ENCODE results near the gene PAM16. TPM values are rescaled to one million over a fixed set of nuclear protein-coding genes. Genes with fewer than 3 reads are reported as not detected.

Gene PAM16
- total RNA-seq, 6 donors from 2014 or later = 45.5 to 71.8 (median 62.6) TPM

GRCh38 chr16:4339455-4339854 is 11.7 kb downstream of the PAM16 start:
- Histone ChIP-seq H3K4me1 (peaks cover 42 to 61% (median 48%) of the 10 kb centered on the region in 4 donors), H3K27ac (peak overlapping the region; percentile 66 to 88 (median 74)), H3K36me3 (peaks cover 2 to 63% (median 50%) of the 10 kb centered on the region in 4 donors), H3K27me3 (no peaks in the 10 kb centered on the region), H3K9me3 (no peaks in the 10 kb centered on the region), H3K4me3 (no peak overlapping the region)
- DNase-seq (no peak), ATAC-seq (ENCODE audit: low FRiP score in 2 of 2) (no peak)
- no peak for TF ChIP-seq CTCF (IDR thresholded peaks at IDR 0.05)
- TF ChIP-seq POLR2A (IDR thresholded peaks at IDR 0.05) = no peak
- no peak for TF ChIP-seq EP300 (IDR thresholded peaks at IDR 0.05)
- no peak for TF ChIP-seq POLR2AphosphoS5 (IDR thresholded peaks at IDR 0.05)
- 51 to 71% methylated on average over 9 to 10 of the region's 10 CpGs for WGBS, 2 donors

GRCh38 chr16:4338712-4339299 is 12.3 kb downstream of the PAM16 start:
- Histone ChIP-seq H3K4me1 (peaks cover 40 to 58% (median 46%) of the 10 kb centered on the region in 4 donors), H3K9me3 (no peaks in the 10 kb centered on the region), H3K27me3 (no peaks in the 10 kb centered on the region), H3K4me3 (no peak overlapping the region), H3K36me3 (peaks cover 2 to 66% (median 50%) of the 10 kb centered on the region in 4 donors), H3K27ac (peak overlapping the region; percentile 66 to 88 (median 74))
- ATAC-seq (ENCODE audit: low FRiP score in 2 of 2) (no peak), DNase-seq (peak in 1 of 2 donors; percentile 44)
- 79 to 82% methylated on average over 7 to 10 of the region's 10 CpGs for WGBS, 2 donors
- TF ChIP-seq POLR2AphosphoS5 (IDR thresholded peaks at IDR 0.05) (no peak), POLR2A (IDR thresholded peaks at IDR 0.05) (no peak), CTCF (IDR thresholded peaks at IDR 0.05) (no peak), EP300 (IDR thresholded peaks at IDR 0.05) (no peak)

DNA sequence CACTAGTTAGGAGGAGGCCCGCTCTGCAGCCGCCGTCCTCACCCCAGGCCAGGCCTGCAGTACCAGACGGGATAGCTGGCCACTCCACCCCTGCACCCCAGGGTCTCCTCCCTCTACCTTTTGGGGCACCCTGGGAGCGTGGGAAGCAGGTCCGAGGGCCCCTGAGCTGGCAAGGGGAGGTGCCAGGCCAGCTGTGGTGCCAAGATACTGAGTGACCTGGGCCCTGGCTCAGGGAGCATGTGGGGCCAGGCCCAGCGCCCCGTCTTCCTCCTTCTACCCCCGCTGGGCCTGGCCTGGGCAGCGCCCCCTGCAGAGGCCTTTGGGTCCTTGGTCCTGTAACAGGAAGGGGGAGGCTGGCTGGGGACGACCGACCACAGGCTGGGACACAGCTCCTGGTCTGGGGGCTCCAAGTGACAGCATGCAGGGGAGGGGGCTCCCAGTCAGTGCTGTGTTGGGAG is 13.0 kb downstream of the PAM16 start:
- Histone ChIP-seq H3K4me1 (peaks cover 34 to 52% (median 39%) of the 10 kb centered on the region in 4 donors), H3K36me3 (peaks cover 2 to 72% (median 51%) of the 10 kb centered on the region in 4 donors), H3K4me3 (no peak overlapping the region), H3K27me3 (no peaks in the 10 kb centered on the region), H3K27ac (peak overlapping the region in 3 of 4 donors; percentile 74 to 88 (median 75)), H3K9me3 (no peaks in the 10 kb centered on the region)
- TF ChIP-seq CTCF (IDR thresholded peaks at IDR 0.05) (no peak), POLR2AphosphoS5 (IDR thresholded peaks at IDR 0.05) (no peak), POLR2A (IDR thresholded peaks at IDR 0.05) (no peak), EP300 (IDR thresholded peaks at IDR 0.05) (no peak)
- no peak for ATAC-seq (ENCODE audit: low FRiP score in 2 of 2)
- DNase-seq = peak in 1 of 2 donors; percentile 75
- 35 to 84% methylated on average over 2 to 11 of the region's 12 CpGs for WGBS, 2 donors

GRCh38 chr16:4337540-4338088 is 13.5 kb downstream of the PAM16 start:
- ATAC-seq (ENCODE audit: low FRiP score in 2 of 2) = no peak
- no peak for DNase-seq
- H3K4me3 ChIP-seq = no peak overlapping the region
- H3K4me1 ChIP-seq = peaks cover 29 to 46% (median 36%) of the 10 kb centered on the region in 4 donors
- no peaks in the 10 kb centered on the region for H3K9me3 ChIP-seq
- peak overlapping the region in 3 of 4 donors; percentile 74 to 88 (median 75) for H3K27ac ChIP-seq
- no peak for TF ChIP-seq CTCF (IDR thresholded peaks at IDR 0.05)
- no peak for TF ChIP-seq POLR2AphosphoS5 (IDR thresholded peaks at IDR 0.05)
- TF ChIP-seq EP300 (IDR thresholded peaks at IDR 0.05) = no peak
- no peak for TF ChIP-seq POLR2A (IDR thresholded peaks at IDR 0.05)
- no peaks in the 10 kb centered on the region for H3K27me3 ChIP-seq
- WGBS, 2 donors = 70 to 86% methylated on average over 2 to 12 of the region's 12 CpGs
- H3K36me3 ChIP-seq = peaks cover 2 to 78% (median 55%) of the 10 kb centered on the region in 4 donors
